GM12891 (cell line): ENCODE measurements around the gene HSD17B3.

Source experiments
- PAX5 ChIP-seq: IDR thresholded peaks from 2 replicates; pipeline ENCODE4 v1.6.1; 2011; ENCODE audit warnings: low read length, moderate library complexity, mild to moderate bottlenecking; ENCODE audit not compliant: insufficient read depth, severe bottlenecking
- POLR2A ChIP-seq: IDR thresholded peaks from 2 replicates; pipeline ENCODE4 v1.6.1; 2011; ENCODE audit warnings: low read depth, low read length, control low read depth
- POLR2AphosphoS5 ChIP-seq: IDR thresholded peaks from 2 replicates; pipeline ENCODE4 v1.6.1; 2011; ENCODE audit warnings: low read depth, low read length, control low read depth
- SPI1 ChIP-seq: IDR thresholded peaks from 2 replicates; pipeline ENCODE4 v1.6.1; 2011; ENCODE audit warnings: low read depth, low read length, control low read depth
- TAF1 ChIP-seq: IDR thresholded peaks from 2 replicates; pipeline ENCODE4 v1.6.1; 2011; ENCODE audit warnings: low read depth, low read length, control low read depth

DNA sequence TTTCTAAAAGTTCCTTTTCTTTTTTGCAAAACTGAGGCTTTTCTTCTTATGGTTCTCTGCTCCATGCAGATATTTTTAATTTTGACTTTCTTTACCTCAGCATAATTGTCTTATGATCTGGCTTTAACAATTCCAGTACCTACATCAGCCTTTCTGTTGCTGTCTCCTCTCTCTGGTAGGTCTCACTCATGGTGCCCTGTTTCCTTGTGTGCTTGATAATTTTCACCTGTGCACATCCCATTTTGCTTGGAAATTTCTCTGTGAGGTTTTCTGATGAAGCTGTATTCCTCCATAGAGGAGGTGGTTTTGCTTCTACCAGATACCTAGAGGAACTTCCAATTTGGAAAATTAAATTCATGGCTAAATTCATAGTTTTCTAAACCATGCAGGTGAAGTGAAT lies 2.3 kb upstream of the HSD17B3 start:
- no peak for TF ChIP-seq POLR2A
- no peak for TF ChIP-seq POLR2AphosphoS5
- no peak for TF ChIP-seq TAF1
- TF ChIP-seq PAX5 = no peak
- TF ChIP-seq SPI1 = no peak
